Bronchial epithelial cell (primary cell): Measurements from ENCODE around the gene SH3GL1. TPM values are rescaled to one million over a fixed set of nuclear protein-coding genes. Genes with fewer than 3 reads are reported as not detected.

Source experiments
- DNase-seq: peaks from one replicate; pipeline ENCODE4 v3.0.0-alpha.2; 2010; ENCODE audit warnings: low read depth
- FAIRE-seq: peaks from 2 replicates; lab custom pipeline; 2011; peaks lifted over from hg19 to GRCh38; lab: Jason Lieb, UNC
- H3K27me3 ChIP-seq: 2 replicates; pipeline ENCODE4 v1.5.1; 2011; ENCODE audit warnings: low read length; ENCODE audit not compliant: control insufficient read depth, insufficient read depth
- H3K36me3 ChIP-seq: 2 replicates; pipeline ENCODE4 v1.5.1; 2011; ENCODE audit warnings: low read length; ENCODE audit not compliant: control insufficient read depth, insufficient read depth
- H3K4me3 ChIP-seq: 2 replicates; pipeline ENCODE4 v1.5.1; 2011; ENCODE audit warnings: mild to moderate bottlenecking, low read depth, low read length, control low read depth
- CTCF ChIP-seq: IDR thresholded peaks from 2 replicates; pipeline ENCODE4 v1.5.1; 2011; ENCODE audit warnings: mild to moderate bottlenecking, moderate library complexity, low read length, control low read depth, inconsistent platforms; ENCODE audit not compliant: insufficient read depth, severe bottlenecking
- total RNA-seq: library from RNA; depleted of rRNA; stranded (reverse); fragments of >200 nt; gene quantifications from 2 replicates; pipeline ENCODE4 v1.2.1, GENCODE V29; 2014

Gene SH3GL1
- total RNA-seq, 1 donor from 2014 or later, result 23.4 TPM

GRCh38 chr19:4324228-4324627 is 76.1 kb downstream of the SH3GL1 start:
- FAIRE-seq (no peak), DNase-seq (no peak)
- Histone ChIP-seq H3K27me3 (no peaks in the 10 kb centered on the region), H3K4me3 (no peak overlapping the region), H3K36me3 (peaks cover 10% of the 10 kb centered on the region)
- TF ChIP-seq CTCF, result no peak

GRCh38 chr19:4323692-4324091 is 76.7 kb downstream of the SH3GL1 start:
- TF ChIP-seq CTCF, result no peak
- FAIRE-seq, result peak; percentile 18
- H3K27me3 ChIP-seq, result no peaks in the 10 kb centered on the region
- peaks cover 10% of the 10 kb centered on the region for H3K36me3 ChIP-seq
- DNase-seq, result no peak
- no peak overlapping the region for H3K4me3 ChIP-seq

GRCh38 chr19:4322942-4323665 is 77.2 kb downstream of the SH3GL1 start:
- no peak for TF ChIP-seq CTCF
- H3K4me3 ChIP-seq, result no peak overlapping the region
- H3K36me3 ChIP-seq, result peaks cover 10% of the 10 kb centered on the region
- no peak for DNase-seq
- H3K27me3 ChIP-seq, result no peaks in the 10 kb centered on the region
- FAIRE-seq, result no peak

GRCh38 chr19:4320419-4320818 is 79.9 kb downstream of the SH3GL1 start:
- no peak for TF ChIP-seq CTCF
- Histone ChIP-seq H3K27me3 (no peaks in the 10 kb centered on the region), H3K4me3 (no peak overlapping the region), H3K36me3 (peaks cover 3% of the 10 kb centered on the region)
- DNase-seq, result no peak
- peak; percentile 28 for FAIRE-seq

- H3K4me3 ChIP-seq, result no peak overlapping the region
- no peaks in the 10 kb centered on the region for H3K36me3 ChIP-seq
- TF ChIP-seq CTCF, result no peak
- H3K27me3 ChIP-seq, result no peaks in the 10 kb centered on the region
- FAIRE-seq (no peak), DNase-seq (no peak)
Measured at GRCh38 chr19:4319067-4319718, 81.2 kb downstream of the SH3GL1 start.
